GM19240 (cell line): ENCODE measurements around the gene SMCHD1.
A peak's percentile ranks its signal among the peaks of the same experiment; 100 is the strongest.

Source experiments
- DNase-seq: peaks from one replicate; pipeline ENCODE4 v3.0.0; 2011; ENCODE audit warnings: low spot score; ENCODE audit not compliant: insufficient read length

SMCHD1 gene

GRCh38 chr18:2655178-2655953 is at the start of gene SMCHD1:
Gene SMCHD1 (plus strand): TSS chr18:2655726. CDS start chr18:2656076, 350 bp downstream.
- peak; percentile 67 for DNase-seq

- no peak for DNase-seq
These were observed 49.2 kb upstream of the SMCHD1 start for GRCh38 chr18:2606335-2606734.

GRCh38 chr18:2609604-2610003 is 45.9 kb upstream of the SMCHD1 start:
- DNase-seq: no peak

GRCh38 chr18:2610549-2610948 is 45.0 kb upstream of the SMCHD1 start:
- no peak for DNase-seq

GRCh38 chr18:2612996-2613395 is 42.5 kb upstream of the SMCHD1 start:
- no peak for DNase-seq

GRCh38 chr18:2617401-2617998 is 38.0 kb upstream of the SMCHD1 start:
- no peak for DNase-seq

GRCh38 chr18:2618009-2618408 is 37.5 kb upstream of the SMCHD1 start:
- DNase-seq: no peak

GRCh38 chr18:2625217-2625616 is 30.3 kb upstream of the SMCHD1 start:
- DNase-seq: no peak

- no peak for DNase-seq
These were observed 27.7 kb upstream of the SMCHD1 start for GRCh38 chr18:2627821-2628276.

GRCh38 chr18:2629003-2629402 is 26.5 kb upstream of the SMCHD1 start:
- DNase-seq: no peak

- DNase-seq: no peak
These were observed 19.9 kb upstream of the SMCHD1 start for GRCh38 chr18:2635586-2635985.

GRCh38 chr18:2636126-2636631 is 19.3 kb upstream of the SMCHD1 start:
- DNase-seq: no peak

GRCh38 chr18:2641638-2642037 is 13.9 kb upstream of the SMCHD1 start:
- DNase-seq: peak; percentile 56

- DNase-seq: no peak
These were observed 12.8 kb upstream of the SMCHD1 start for GRCh38 chr18:2642771-2643170.

GRCh38 chr18:2644535-2644934 is 11.0 kb upstream of the SMCHD1 start:
- no peak for DNase-seq

GRCh38 chr18:2651981-2652380 is 3.5 kb upstream of the SMCHD1 start:
- DNase-seq: no peak

GRCh38 chr18:2653467-2653866 is 2.1 kb upstream of the SMCHD1 start:
- DNase-seq: no peak

GRCh38 chr18:2654169-2654927 is 1.2 kb upstream of the SMCHD1 start:
- no peak for DNase-seq

- no peak for DNase-seq
These were observed 673 bp upstream of the SMCHD1 start for GRCh38 chr18:2654928-2655177.

GRCh38 chr18:2655954-2656236 is 369 bp downstream of the SMCHD1 start:
- no peak for DNase-seq

GRCh38 chr18:2656237-2656980 is 883 bp downstream of the SMCHD1 start:
- DNase-seq: no peak

GRCh38 chr18:2656981-2657512 is 1.5 kb downstream of the SMCHD1 start:
- DNase-seq: no peak
